SK-N-SH (cell line): ENCODE data around the gene RNF217. TPM values are rescaled to one million over a fixed set of nuclear protein-coding genes. Genes with fewer than 3 reads are reported as not detected.

Source experiments
- CTCF ChIA-PET: fragments of 300-600, 350-600 bp; formaldehyde crosslinking; extraction: SDS; loops from one replicate; lab custom pipeline; 2021; lab: Yijun Ruan, JAX
- POLR2A ChIA-PET: fragments of 350-600 bp; sonication (Branson Sonifier 250); formaldehyde crosslinking; extraction: SDS; loops from one replicate; lab custom pipeline; 2020; ENCODE audit warnings: antibody characterized with exemption, inconsistent platforms; lab: Yijun Ruan, JAX
- DNase-seq: peaks from one replicate; pipeline ENCODE4 v3.0.0; 2012
- H2AFZ ChIP-seq: fragments of 200-600 bp; sonication (generic); 2 replicates; pipeline ENCODE4 v1.8.1; 2016; ENCODE audit warnings: antibody characterized with exemption, mild to moderate bottlenecking, low read depth
- H3F3A ChIP-seq: fragments of 200-600 bp; sonication (generic); replicated peaks from 2 replicates; pipeline ENCODE3; 2016; ENCODE audit warnings: antibody characterized with exemption, mild to moderate bottlenecking; ENCODE audit not compliant: insufficient read depth
- H3K27ac ChIP-seq, 2 experiments: fragments of 200-500 bp in 1 of 2; fragments of 200-600 bp in 1 of 2; sonication (Bioruptor generic) in 1 of 2; sonication (generic), shearing (Covaris generic) in 1 of 2; 2 replicates each; pipeline versions ENCODE4 v1.5.1 to v1.6.1; 2014 to 2016; ENCODE audit warnings: low read depth in 2 of 2, inconsistent platforms in 1 of 2, low read length in 1 of 2, mild to moderate bottlenecking in 1 of 2, mixed read lengths in 1 of 2
- H3K27me3 ChIP-seq: fragments of 200-600 bp; sonication (generic), shearing (Covaris generic); 2 replicates; pipeline ENCODE4 v1.6.1; 2016; ENCODE audit warnings: mixed run types; ENCODE audit not compliant: insufficient read depth
- H3K36me3 ChIP-seq, 2 experiments: fragments of 200-500 bp in 1 of 2; fragments of 200-600 bp in 1 of 2; sonication (Bioruptor generic) in 1 of 2; sonication (generic) in 1 of 2; replicated peaks in 1 of 2; 2 replicates each; pipeline versions ENCODE3 to v1.5.1; 2014 to 2016; ENCODE audit warnings: low read length in 1 of 2, mild to moderate bottlenecking in 1 of 2; ENCODE audit not compliant: insufficient read depth in 2 of 2, control insufficient read depth in 1 of 2
- H3K4me1 ChIP-seq, 2 experiments: fragments of 200-500 bp in 1 of 2; fragments of 200-600 bp in 1 of 2; sonication (Bioruptor generic) in 1 of 2; sonication (generic), shearing (Covaris generic) in 1 of 2; 2 replicates each; pipeline versions ENCODE4 v1.5.1 to v1.6.1; 2014 to 2016; ENCODE audit warnings: low read depth in 1 of 2, low read length in 1 of 2, mixed run types in 1 of 2; ENCODE audit not compliant: insufficient read depth in 2 of 2, control insufficient read depth in 1 of 2
- H3K4me2 ChIP-seq: fragments of 200-600 bp; sonication (generic), shearing (Covaris generic); 2 replicates; pipeline ENCODE4 v1.6.1; 2017; ENCODE audit warnings: mixed run types
- H3K4me3 ChIP-seq, 2 experiments: fragments of 200-500 bp in 1 of 2; fragments of 200-600 bp in 1 of 2; sonication (Bioruptor generic) in 1 of 2; sonication (generic), shearing (Covaris generic) in 1 of 2; 2 replicates each; pipeline versions ENCODE4 v1.5.1 to v1.8.1; 2014 to 2016; ENCODE audit warnings: low read depth in 2 of 2, inconsistent platforms in 1 of 2, low read length in 1 of 2, mild to moderate bottlenecking in 1 of 2, mixed read lengths in 1 of 2, moderate library complexity in 1 of 2
- H3K79me2 ChIP-seq: fragments of 200-600 bp; sonication (generic); 2 replicates; pipeline ENCODE4 v1.8.1; 2017; ENCODE audit warnings: mild to moderate bottlenecking; ENCODE audit not compliant: insufficient read depth
- H3K9ac ChIP-seq: fragments of 200-600 bp; sonication (generic); 2 replicates; pipeline ENCODE4 v1.6.1; 2017; ENCODE audit warnings: mixed run types
- H3K9me2 ChIP-seq: fragments of 200-600 bp; sonication (generic); 2 replicates; pipeline ENCODE4 v1.6.1; 2017; ENCODE audit warnings: mixed run types
- H3K9me3 ChIP-seq: fragments of 200-600 bp; sonication (generic); 2 replicates; pipeline ENCODE4 v1.6.1; 2017; ENCODE audit warnings: mixed run types, mild to moderate bottlenecking, moderate library complexity
- H4K20me1 ChIP-seq: fragments of 200-600 bp; sonication (generic); 2 replicates; pipeline ENCODE4 v1.6.1; 2017; ENCODE audit warnings: mild to moderate bottlenecking, mixed run types; ENCODE audit not compliant: insufficient read depth
- ELF1 ChIP-seq: IDR thresholded peaks from 2 replicates; pipeline ENCODE4 v1.4.0; 2012
- EP300 ChIP-seq, 2 experiments: IDR thresholded peaks; 2 replicates each; pipeline versions ENCODE4 v1.4.0 to v1.6.1; 2012; ENCODE audit warnings: borderline replicate concordance in 1 of 2, low read depth in 1 of 2, low read length in 1 of 2
- EZH2phosphoT487 ChIP-seq: fragments of 200-600 bp; sonication (generic); IDR thresholded peaks from 2 replicates; pipeline ENCODE4 v1.6.1; 2017; ENCODE audit warnings: low read depth, mixed run types, mild to moderate bottlenecking, antibody characterized with exemption, moderate library complexity, borderline replicate concordance
- FOXJ3 ChIP-seq: sonication (generic); formaldehyde crosslinking; IDR thresholded peaks from 2 replicates; pipeline ENCODE4 v1.5.1; 2020; ENCODE audit warnings: mild to moderate bottlenecking, missing genetic modification reagents
- JUND ChIP-seq: IDR thresholded peaks from 2 replicates; pipeline ENCODE4 v1.4.0; 2012
- MAX ChIP-seq: IDR thresholded peaks from 2 replicates; pipeline ENCODE4 v1.4.0; 2012; ENCODE audit warnings: low read depth
- MEF2A ChIP-seq: IDR thresholded peaks from 2 replicates; pipeline ENCODE4 v1.4.0; 2012; ENCODE audit warnings: low read depth, borderline replicate concordance
- NFIC ChIP-seq: IDR thresholded peaks from 2 replicates; pipeline ENCODE4 v1.4.0; 2012; ENCODE audit warnings: borderline replicate concordance
- POLR2AphosphoS5 ChIP-seq: IDR thresholded peaks from 2 replicates; pipeline ENCODE4 v1.6.1; 2012; ENCODE audit warnings: low read depth, low read length
- RAD21 ChIP-seq: IDR thresholded peaks from 2 replicates; pipeline ENCODE4 v1.6.1; 2012; ENCODE audit warnings: mild to moderate bottlenecking, low read length
- RCOR1 ChIP-seq: fragments of 150-350 bp; IDR thresholded peaks from 2 replicates; pipeline ENCODE4 v1.6.1; 2017; ENCODE audit warnings: antibody characterized with exemption, low read length
- REST ChIP-seq: IDR thresholded peaks from 2 replicates; pipeline ENCODE4 v1.6.1; 2012; ENCODE audit warnings: mild to moderate bottlenecking, low read depth, low read length, moderate library complexity
- RFX5 ChIP-seq: IDR thresholded peaks from 2 replicates; pipeline ENCODE4 v1.6.1; 2012; ENCODE audit warnings: mild to moderate bottlenecking, improper control_type of control experiment, low read length
- SIN3A ChIP-seq: IDR thresholded peaks from 2 replicates; pipeline ENCODE4 v1.6.1; 2012; ENCODE audit warnings: low read depth, mild to moderate bottlenecking, low read length, moderate library complexity, borderline replicate concordance
- TAF1 ChIP-seq: IDR thresholded peaks from 2 replicates; pipeline ENCODE4 v1.6.1; 2012; ENCODE audit warnings: low read depth, mild to moderate bottlenecking, low read length, moderate library complexity, borderline replicate concordance
- WGBS: methylation state at CpG from one replicate; pipeline ENCODE4 v1.1.6; 2017; ENCODE audit warnings: low lambda C conversion rate; 5-methylcytosine and 5-hydroxymethylcytosine counted together
- polyA plus RNA-seq, 3 experiments: library from polyadenylated mRNA; depleted of rRNA; stranded (reverse); fragments of >200 nt; gene quantifications; 2 replicates each; pipeline ENCODE4 v1.2.3, GENCODE V29; 2012

Gene RNF217
- polyA plus RNA-seq, 1 of the 3 experiments (the other 2 are of a cell fraction): 0.28 TPM

- no peak overlapping the region for H3K27ac ChIP-seq
- H3K36me3 ChIP-seq: no peaks in the 10 kb centered on the region
- no peaks in the 10 kb centered on the region for H3K79me2 ChIP-seq
- POLR2A ChIA-PET: no interaction called here
- no peaks in the 10 kb centered on the region for H3F3A ChIP-seq
- H3K4me2 ChIP-seq: no peak overlapping the region
- H4K20me1 ChIP-seq: no peaks in the 10 kb centered on the region
- H3K9me3 ChIP-seq: no peaks in the 10 kb centered on the region
- no peak overlapping the region for H3K9ac ChIP-seq
- TF ChIP-seq POLR2AphosphoS5 (no peak), MAX (no peak), MEF2A (no peak), EZH2phosphoT487 (no peak), RCOR1 (no peak), REST (no peak), RAD21 (no peak), JUND (no peak)
- no peaks in the 10 kb centered on the region for H3K9me2 ChIP-seq
- no peak for DNase-seq
- no peak overlapping the region for H3K4me3 ChIP-seq
- 37% methylated on average over 2 of the region's 2 CpGs for WGBS
- H3K4me1 ChIP-seq: no peaks in the 10 kb centered on the region
- H3K27me3 ChIP-seq: no peaks in the 10 kb centered on the region
- CTCF ChIA-PET: interaction anchor here (0.9 kb wide), 1 partner anchor 60 kb away, joined by 4 read pairs; no protein-coding TSS in a partner anchor
- no peak overlapping the region for H2AFZ ChIP-seq
These were observed 91.6 kb downstream of the RNF217 start for GRCh38 chr6:125053809-125054208.

- ChIA-PET POLR2A (no interaction called here), CTCF (no interaction called here)
- 17% methylated on average over 1 of the region's 2 CpGs for WGBS
- Histone ChIP-seq H3K4me2 (no peak overlapping the region), H3F3A (no peaks in the 10 kb centered on the region), H3K4me1 (no peaks in the 10 kb centered on the region), H3K9me2 (no peaks in the 10 kb centered on the region), H4K20me1 (no peaks in the 10 kb centered on the region), H3K4me3 (no peak overlapping the region), H2AFZ (no peak overlapping the region), H3K9me3 (no peaks in the 10 kb centered on the region), H3K27me3 (no peaks in the 10 kb centered on the region), H3K9ac (no peak overlapping the region), H3K36me3 (no peaks in the 10 kb centered on the region), H3K79me2 (no peaks in the 10 kb centered on the region), H3K27ac (no peak overlapping the region)
- TF ChIP-seq ELF1 (no peak), RAD21 (no peak), RCOR1 (no peak), SIN3A (no peak), EP300 (IDR thresholded peaks at IDR 0.05; ENCODE audit: borderline replicate concordance in 1 of 2, low read depth in 1 of 2, low read length in 1 of 2) (no peak), JUND (no peak), RFX5 (no peak), REST (no peak), FOXJ3 (no peak), MAX (no peak), TAF1 (no peak), NFIC (no peak)
- DNase-seq: no peak
These were observed 92.1 kb downstream of the RNF217 start for GRCh38 chr6:125054331-125054730.
